HEK293T (cell line): Measurements from ENCODE around the gene RRAS.

Experiments
- ARNT ChIP-seq: fragments of 450-650 bp; IDR thresholded peaks from 2 replicates; pipeline ENCODE4 v1.6.1; 2017; ENCODE audit warnings: mild to moderate bottlenecking
- BHLHE40 ChIP-seq: fragments of 450-650 bp; IDR thresholded peaks from 2 replicates; pipeline ENCODE4 v1.6.1; 2016; ENCODE audit warnings: mild to moderate bottlenecking, moderate library complexity, borderline replicate concordance
- ELF4 ChIP-seq: fragments of 450-650 bp; IDR thresholded peaks from 2 replicates; pipeline ENCODE4 v1.6.1; 2017; ENCODE audit warnings: antibody characterized with exemption
- FOXA1 ChIP-seq: fragments of 450-650 bp; IDR thresholded peaks from 2 replicates; pipeline ENCODE4 v1.6.1; 2016; ENCODE audit warnings: mild to moderate bottlenecking
- FOXK2 ChIP-seq: fragments of 450-650 bp; IDR thresholded peaks from 2 replicates; pipeline ENCODE4 v1.6.1; 2016; ENCODE audit warnings: mild to moderate bottlenecking
- FOXM1 ChIP-seq: fragments of 450-650 bp; IDR thresholded peaks from 2 replicates; pipeline ENCODE4 v1.6.1; 2017; ENCODE audit warnings: mild to moderate bottlenecking, borderline replicate concordance
- HDGF ChIP-seq: fragments of 450-650 bp; IDR thresholded peaks from 2 replicates; pipeline ENCODE4 v1.6.1; 2017; ENCODE audit warnings: antibody characterized with exemption, borderline replicate concordance
- LEF1 ChIP-seq: fragments of 450-650 bp; IDR thresholded peaks from 2 replicates; pipeline ENCODE4 v1.6.1; 2017; ENCODE audit warnings: mild to moderate bottlenecking, borderline replicate concordance
- NFRKB ChIP-seq: fragments of 450-650 bp; IDR thresholded peaks from 2 replicates; pipeline ENCODE4 v1.6.1; 2016; ENCODE audit warnings: mild to moderate bottlenecking, moderate library complexity
- PKNOX1 ChIP-seq: fragments of 450-650 bp; IDR thresholded peaks from 2 replicates; pipeline ENCODE4 v1.6.1; 2016
- SP1 ChIP-seq: fragments of 450-650 bp; IDR thresholded peaks from 2 replicates; pipeline ENCODE4 v1.6.1; 2017
- TARDBP ChIP-seq: fragments of 450-650 bp; IDR thresholded peaks from 2 replicates; pipeline ENCODE4 v1.6.1; 2016
- ZNF384 ChIP-seq: fragments of 450-650 bp; IDR thresholded peaks from 2 replicates; pipeline ENCODE4 v1.6.1; 2016

GRCh38 chr19:49645995-49646394 is 6.1 kb upstream of the RRAS start:
- TF ChIP-seq FOXM1 (no peak), ELF4 (no peak), TARDBP (no peak), SP1 (no peak), ZNF384 (no peak), FOXA1 (no peak), BHLHE40 (no peak), ARNT (no peak), NFRKB (no peak), LEF1 (no peak), FOXK2 (no peak), HDGF (no peak), PKNOX1 (no peak)
